Measurements from ENCODE around the gene CDCP2. TPM values are rescaled to one million over a fixed set of nuclear protein-coding genes. Genes with fewer than 3 reads are reported as not detected.

CDCP2 gene
- total and polyA plus RNA-seq, 2 of the 8 experiments (the other 6 are each of a cell fraction or from before 2014, with no cell fraction given) = not detected

- H3K79me2 ChIP-seq (ENCODE audit: control insufficient read depth in 1 of 2, insufficient read depth in 2 of 2, low read length in 2 of 2) = no peaks in the 10 kb centered on the region
- H3K9me3 ChIP-seq (ENCODE audit: insufficient read depth in 2 of 2, low read depth in 1 of 2, low read length in 1 of 2) = no peaks in the 10 kb centered on the region
- H3K27ac ChIP-seq (ENCODE audit: low read depth, low read length) = no peak overlapping the region
- no peak for TF ChIP-seq PHF8 (conservative IDR thresholded peaks at IDR 0.05; ENCODE audit: low read depth, low read length)
- TF ChIP-seq SP1 (IDR thresholded peaks at IDR 0.05; ENCODE audit: low read depth, low read length) = no peak
- no peak for TF ChIP-seq SUZ12 (IDR thresholded peaks at IDR 0.05; ENCODE audit: low read length)
- TF ChIP-seq JUN (IDR thresholded peaks at IDR 0.05; ENCODE audit: low read depth, low read length) = no peak
- TF ChIP-seq BCL11A (IDR thresholded peaks at IDR 0.05; ENCODE audit: low read depth in 2 of 2, low read length in 2 of 2) = no peak
- no peak for TF ChIP-seq CEBPB (IDR thresholded peaks at IDR 0.05; ENCODE audit: low read depth, low read length)
- no peak for TF ChIP-seq FOSL1 (IDR thresholded peaks at IDR 0.05; ENCODE audit: insufficient read depth, low read depth, low read length)
- no peak for TF ChIP-seq HDAC6 (IDR thresholded peaks at IDR 0.05; ENCODE audit: low read depth, low read length)
- no peak for TF ChIP-seq MAFK (IDR thresholded peaks at IDR 0.05; ENCODE audit: low read depth, low read length)
- TF ChIP-seq RNF2 (IDR thresholded peaks at IDR 0.05; ENCODE audit: borderline replicate concordance, low read depth, low read length, missing control alignments, poor library complexity, severe bottlenecking) = no peak
- H2BK20ac ChIP-seq (ENCODE audit: low read length) = no peak overlapping the region
- no peaks in the 10 kb centered on the region for H4K20me1 ChIP-seq (replicated peaks in 1 of 2; ENCODE audit: control insufficient read depth in 1 of 2, insufficient read depth in 2 of 2, low read length in 2 of 2)
- ChIA-PET CTCF (ENCODE audit: partially characterized antibody) (interaction anchor here (1.3 to 1.5 kb wide), 4 partner anchors 9 to 26 kb away, joined by 3 to 5 read pairs (median 4); no protein-coding TSS in a partner anchor), POLR2A (ENCODE audit: partially characterized antibody) (interaction anchor here (0.6 kb wide), 1 partner anchor 307 kb away, joined by 3 read pairs; no protein-coding TSS in a partner anchor)
- no peak overlapping the region for H4K5ac ChIP-seq (ENCODE audit: insufficient read length, low read depth, low read length)
- H3K23me2 ChIP-seq (ENCODE audit: low read depth, low read length) = no peaks in the 10 kb centered on the region
- H3K18ac ChIP-seq (ENCODE audit: extremely low read depth, low read length) = no peak overlapping the region
- no peak overlapping the region for H4K8ac ChIP-seq (ENCODE audit: extremely low read depth, insufficient read depth, low read length)
- H3K27me3 ChIP-seq (replicated peaks in 1 of 4; ENCODE audit: control insufficient read depth in 3 of 4, extremely low read depth in 1 of 4, insufficient read depth in 3 of 4, low read length in 3 of 4) = no peaks in the 10 kb centered on the region
- H3K4me1 ChIP-seq (replicated peaks in 1 of 4; ENCODE audit: control insufficient read depth in 3 of 4, insufficient read depth in 4 of 4, low read length in 3 of 4) = no peaks in the 10 kb centered on the region; a peak in 1 of 7 replicates
- no peak overlapping the region for H3K56ac ChIP-seq (replicated peaks; ENCODE audit: insufficient read length, low read depth, low read length)
- no peaks in the 10 kb centered on the region for H3K79me1 ChIP-seq (ENCODE audit: low read depth, low read length)
- no peak overlapping the region for H3K14ac ChIP-seq (ENCODE audit: insufficient read length)
- H3K9ac ChIP-seq (replicated peaks in 1 of 4; ENCODE audit: extremely low read depth in 1 of 4, low read depth in 3 of 4, low read length in 3 of 4) = no peak overlapping the region
- no peak overlapping the region for H2BK12ac ChIP-seq (ENCODE audit: low read depth, low read length)
- H3K23ac ChIP-seq (ENCODE audit: insufficient read length) = no peak overlapping the region
- H2AK5ac ChIP-seq (ENCODE audit: low read depth, low read length) = no peak overlapping the region
- WGBS, 2 experiments (ENCODE audit: extremely low coverage in 1 of 2, insufficient coverage in 1 of 2, insufficient read length in 1 of 2, insufficient replicate concordance in 2 of 2, low coverage in 1 of 2, low lambda C conversion rate in 2 of 2, missing lambda C conversion rate in 1 of 2) = 94% methylated on average over 25 of the region's 25 CpGs; no CpG with 5 or more reads in 1 of the 2 experiments
- no peak overlapping the region for H2BK120ac ChIP-seq (replicated peaks; ENCODE audit: low read depth, low read length)
- H3K4ac ChIP-seq (replicated peaks; ENCODE audit: insufficient read length, low read depth, low read length) = no peak overlapping the region
- H4K91ac ChIP-seq (replicated peaks; ENCODE audit: insufficient read length, low read length) = no peak overlapping the region
- H3K36me3 ChIP-seq (ENCODE audit: control insufficient read depth in 2 of 4, insufficient read depth in 4 of 4, low read length in 3 of 4) = no peaks in the 10 kb centered on the region
- no peak for FAIRE-seq
- no peak overlapping the region for H3K4me2 ChIP-seq (ENCODE audit: insufficient read depth in 1 of 2, low read depth in 2 of 2, low read length in 2 of 2)
- no peak overlapping the region for H2BK5ac ChIP-seq (ENCODE audit: low read depth, low read length)
- no peak overlapping the region for H3K4me3 ChIP-seq (ENCODE audit: extremely low read depth in 1 of 4, insufficient read depth in 2 of 4, low read depth in 3 of 4, low read length in 4 of 4)
- H2BK15ac ChIP-seq (ENCODE audit: low read length) = no peak overlapping the region
- no peak overlapping the region for H2AFZ ChIP-seq (ENCODE audit: low read length)
- DNase-seq (ENCODE audit: low read depth in 1 of 2, low spot score in 2 of 2) = no peak
Measured at GRCh38 chr1:54096227-54096876, 56.4 kb downstream of the CDCP2 start.

Measured in H1 (cell line).